GM21619 (cell line): ENCODE data around the gene KRT83.
"Not testable (repeated sequence)": the region's sequence is repeated elsewhere in the genome, so short reads cannot be mapped to it uniquely, and the experiment has no call there.

Experiments used
- ATAC-seq: cut with Tn5 transposase; IDR thresholded peaks from one replicate; pipeline ENCODE4 v1.9.1; 2021; ENCODE audit not compliant: unreplicated experiment

The KRT83 gene

GRCh38 chr12:52333321-52333720, 12.1 kb upstream of the KRT83 start:
- ATAC-seq = no peak

GRCh38 chr12:52332381-52332780, 11.2 kb upstream of the KRT83 start:
- ATAC-seq = no peak

GRCh38 chr12:52331833-52332232, 10.6 kb upstream of the KRT83 start:
- ATAC-seq = no peak

- no peak for ATAC-seq
Measured at GRCh38 chr12:52331039-52331438, 9.8 kb upstream of the KRT83 start.

- ATAC-seq = no peak
Measured at GRCh38 chr12:52327830-52328500, 6.8 kb upstream of the KRT83 start.

GRCh38 chr12:52327052-52327829, 6.0 kb upstream of the KRT83 start:
- peak; percentile 92 for ATAC-seq

- no peak for ATAC-seq
Measured at GRCh38 chr12:52324153-52324444, 2.9 kb upstream of the KRT83 start.

GRCh38 chr12:52323416-52324152, 2.4 kb upstream of the KRT83 start:
- ATAC-seq = no peak

GRCh38 chr12:52323001-52323400, 1.8 kb upstream of the KRT83 start:
- no peak for ATAC-seq

GRCh38 chr12:52322069-52322468, 871 bp upstream of the KRT83 start:
- ATAC-seq = no peak

GRCh38 chr12:52321418-52321817, 220 bp upstream of the KRT83 start:
- no peak for ATAC-seq

- no peak for ATAC-seq
Measured at GRCh38 chr12:52319097-52319496, 2.1 kb downstream of the KRT83 start.

GRCh38 chr12:52318241-52318990, 2.8 kb downstream of the KRT83 start:
- no peak for ATAC-seq

GRCh38 chr12:52317468-52318052, 3.6 kb downstream of the KRT83 start:
- ATAC-seq = no peak

- no peak for ATAC-seq
Measured at GRCh38 chr12:52316701-52317100, 4.5 kb downstream of the KRT83 start.

GRCh38 chr12:52316290-52316689, 4.9 kb downstream of the KRT83 start:
- ATAC-seq = no peak

- ATAC-seq = not testable (repeated sequence)
Measured at GRCh38 chr12:52315721-52316120, 5.5 kb downstream of the KRT83 start.

- ATAC-seq = no peak
Measured at GRCh38 chr12:52314511-52314910, 6.7 kb downstream of the KRT83 start.

GRCh38 chr12:52313926-52314325, 7.3 kb downstream of the KRT83 start:
- no peak for ATAC-seq

GRCh38 chr12:52313461-52313860, 7.7 kb downstream of the KRT83 start:
- no peak for ATAC-seq

- ATAC-seq = no peak
Measured at GRCh38 chr12:52312086-52312485, 9.1 kb downstream of the KRT83 start.
